HUES64 (cell line): ENCODE data around the gene TNKS2. TPM values are rescaled to one million over a fixed set of nuclear protein-coding genes. Genes with fewer than 3 reads are reported as not detected.
"Not testable (repeated sequence)": the region's sequence is repeated elsewhere in the genome, so short reads cannot be mapped to it uniquely, and the experiment has no call there.

Source experiments
- H3K27ac ChIP-seq: 2 replicates; pipeline ENCODE4 v1.7.0; 2013; ENCODE audit warnings: low read depth, low read length, inconsistent platforms
- H3K27me3 ChIP-seq: 2 replicates; pipeline ENCODE4 v1.6.1; 2013; ENCODE audit warnings: mild to moderate bottlenecking, low read length; ENCODE audit not compliant: insufficient read depth
- H3K36me3 ChIP-seq: 2 replicates; pipeline ENCODE4 v1.6.1; 2013; ENCODE audit warnings: mild to moderate bottlenecking, low read length; ENCODE audit not compliant: insufficient read depth
- H3K4me1 ChIP-seq: 2 replicates; pipeline ENCODE4 v1.6.1; 2013; ENCODE audit warnings: mild to moderate bottlenecking, low read length, moderate library complexity; ENCODE audit not compliant: insufficient read depth
- H3K4me3 ChIP-seq: 2 replicates; pipeline ENCODE4 v1.5.1; 2013; ENCODE audit warnings: mild to moderate bottlenecking, low read length, moderate library complexity
- H3K9ac ChIP-seq: 2 replicates; pipeline ENCODE4 v1.6.1; 2013; ENCODE audit warnings: mild to moderate bottlenecking, low read depth, low read length
- H3K9me3 ChIP-seq: 2 replicates; pipeline ENCODE4 v1.6.1; 2013; ENCODE audit warnings: low read depth, low read length; ENCODE audit not compliant: insufficient read depth
- WGBS: fragments of 150-250, 120-280 bp; methylation state at CpG from one replicate; pipeline ENCODE4 v1.1.7; 2013; ENCODE audit warnings: missing lambda C conversion rate; 5-methylcytosine and 5-hydroxymethylcytosine counted together
- polyA plus RNA-seq, 2 experiments: library from polyadenylated mRNA; stranded (reverse); fragments of 50-300 nt; gene quantifications; one replicate each; pipeline ENCODE4 v1.2.3, GENCODE V29; 2013

The TNKS2 gene
- 42.3 TPM for polyA plus RNA-seq (2013, experiment 1 of 2)
- 41.4 TPM for polyA plus RNA-seq (2013, experiment 2 of 2)

DNA sequence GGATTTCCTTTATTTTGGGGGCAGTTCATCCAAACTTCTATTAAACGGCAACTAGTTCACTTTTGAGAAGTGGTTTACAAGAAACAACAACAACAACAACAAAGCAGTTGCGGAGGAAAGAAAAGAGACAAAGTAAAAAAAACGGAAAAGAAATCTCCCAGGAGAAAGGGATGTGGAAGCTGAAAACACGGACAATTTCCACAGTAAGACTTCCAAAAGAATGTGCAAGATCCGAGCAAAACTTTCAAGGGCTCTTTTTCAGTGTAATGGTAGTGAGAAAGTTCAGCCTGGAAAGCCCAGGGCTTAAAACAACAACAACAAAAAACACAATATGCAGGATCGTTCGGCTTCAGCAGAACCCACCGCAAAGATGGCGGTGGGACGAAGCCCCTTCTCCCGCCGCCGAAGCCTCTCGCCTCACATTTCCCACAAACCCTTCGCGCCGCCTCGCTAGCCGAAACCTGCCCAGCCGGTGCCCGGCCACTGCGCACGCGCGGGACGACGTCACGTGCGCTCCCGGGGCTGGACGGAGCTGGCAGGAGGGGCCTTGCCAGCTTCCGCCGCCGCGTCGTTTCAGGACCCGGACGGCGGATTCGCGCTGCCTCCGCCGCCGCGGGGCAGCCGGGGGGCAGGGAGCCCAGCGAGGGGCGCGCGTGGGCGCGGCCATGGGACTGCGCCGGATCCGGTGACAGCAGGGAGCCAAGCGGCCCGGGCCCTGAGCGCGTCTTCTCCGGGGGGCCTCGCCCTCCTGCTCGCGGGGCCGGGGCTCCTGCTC is at the start of gene TNKS2:
TNKS2 (plus strand) TSS at position 553 of the 775 bp plus-strand sequence. CDS start 265 bp downstream, outside the sequence.
- WGBS: under 1% methylated on average over 63 of the region's 64 CpGs
- Histone ChIP-seq H3K9me3 (no peaks in the 10 kb centered on the region), H3K27ac (peak within 1 kb of the TSS; percentile 95), H3K36me3 (peaks cover 12% of the 10 kb centered on the region), H3K9ac (peak within 1 kb of the TSS; percentile 98), H3K4me3 (peak within 1 kb of the TSS; percentile 92), H3K27me3 (no peaks in the 10 kb centered on the region), H3K4me1 (peaks cover 33% of the 10 kb centered on the region)

DNA sequence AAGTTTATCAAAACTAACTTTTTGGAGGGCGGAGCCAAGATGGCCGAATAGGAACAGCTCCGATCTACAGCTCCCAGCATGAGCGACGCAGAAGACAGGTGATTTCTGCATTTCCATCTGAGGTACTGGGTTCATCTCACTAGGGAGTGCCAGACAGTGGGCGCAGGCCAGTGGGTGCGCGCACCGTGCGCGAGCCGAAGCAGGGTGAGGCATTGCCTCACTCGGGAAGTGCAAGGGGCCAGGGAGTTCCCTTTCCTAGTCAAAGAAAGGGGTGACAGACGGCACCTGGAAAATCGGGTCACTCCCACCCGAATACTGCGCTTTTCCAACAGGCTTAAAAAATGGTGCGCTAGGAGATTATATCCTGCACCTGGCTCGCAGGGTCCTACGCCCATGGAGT is 48.6 kb upstream of the TNKS2 start:
- not testable (repeated sequence) for H3K27ac ChIP-seq, H3K4me1 ChIP-seq, H3K36me3 ChIP-seq, H3K9ac ChIP-seq, H3K27me3 ChIP-seq, H3K4me3 ChIP-seq
- peaks cover 16% of the 10 kb centered on the region; the same call in 1 of the 2 replicates for H3K9me3 ChIP-seq
- WGBS: 87% methylated on average over 18 of the region's 20 CpGs

DNA sequence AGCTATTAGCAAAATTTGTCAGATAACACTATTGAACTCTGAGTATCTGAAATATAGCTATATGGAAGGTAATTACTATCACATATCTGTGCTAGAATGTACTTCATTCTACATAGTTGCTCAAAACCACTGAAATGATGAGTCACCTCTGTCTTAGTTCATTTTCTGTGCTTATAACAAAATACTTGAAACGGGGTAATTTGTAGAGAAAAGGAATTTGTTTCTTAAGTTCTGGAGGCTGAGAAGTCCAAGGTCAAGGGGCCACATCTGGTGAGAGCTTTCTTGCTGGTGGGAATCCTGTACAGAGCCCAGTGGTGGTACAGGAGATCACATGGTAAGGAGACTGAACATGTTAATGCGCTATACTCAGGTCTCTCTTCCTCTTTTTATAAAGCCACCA is 41.9 kb upstream of the TNKS2 start:
- Histone ChIP-seq H3K4me1 (no peaks in the 10 kb centered on the region), H3K36me3 (no peaks in the 10 kb centered on the region), H3K9ac (no peak overlapping the region), H3K27ac (no peak overlapping the region), H3K4me3 (no peak overlapping the region), H3K9me3 (peaks cover 4% of the 10 kb centered on the region; the same call in 1 of the 2 replicates), H3K27me3 (no peaks in the 10 kb centered on the region)
- WGBS: 95% methylated on average over 2 of the region's 2 CpGs

DNA sequence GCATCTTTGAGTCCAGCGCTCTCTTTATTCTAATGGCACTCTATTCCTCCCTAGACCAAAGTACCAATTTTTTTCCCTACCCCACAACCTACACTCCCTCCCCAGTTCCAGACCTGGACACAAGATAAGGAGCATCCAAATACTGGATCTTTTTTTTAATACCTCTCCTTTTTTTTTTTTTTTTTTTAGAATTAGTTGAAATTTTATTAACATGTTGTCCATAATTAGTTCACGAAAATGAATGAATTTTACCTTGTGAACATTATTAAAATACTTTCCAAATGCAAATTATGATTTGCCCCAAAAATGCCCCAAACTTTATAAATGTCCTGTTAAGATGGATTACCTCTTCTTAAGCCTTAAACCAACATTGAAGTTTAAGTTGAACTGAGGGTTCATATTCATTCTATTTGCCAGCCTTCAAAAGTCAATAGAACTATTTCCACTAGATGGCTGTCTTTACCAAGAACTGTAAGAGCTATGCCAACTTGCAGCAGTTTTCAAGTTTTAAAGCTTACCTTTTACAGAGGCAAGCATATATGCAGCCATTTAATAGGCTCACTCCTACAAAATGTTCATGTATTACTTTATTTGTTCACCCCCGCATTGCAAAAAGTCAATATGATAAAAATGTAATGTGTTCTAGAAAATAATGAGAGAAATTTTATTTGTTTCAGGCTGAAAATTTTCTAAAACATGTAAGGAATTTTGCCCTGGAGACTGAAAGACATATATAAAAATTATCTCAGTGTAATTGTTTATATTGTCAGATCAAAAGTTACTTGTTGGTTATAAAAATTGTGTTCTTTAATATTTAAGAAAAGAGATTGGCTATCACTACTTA is 39.7 kb upstream of the TNKS2 start:
- no peak overlapping the region for H3K9ac ChIP-seq
- H3K4me3 ChIP-seq: no peak overlapping the region
- no peaks in the 10 kb centered on the region for H3K27me3 ChIP-seq
- no peaks in the 10 kb centered on the region for H3K4me1 ChIP-seq
- no peak overlapping the region for H3K27ac ChIP-seq
- H3K36me3 ChIP-seq: no peaks in the 10 kb centered on the region
- 97% methylated on average over 1 of the region's 3 CpGs for WGBS
- peaks cover 4% of the 10 kb centered on the region; the same call in 1 of the 2 replicates for H3K9me3 ChIP-seq

DNA sequence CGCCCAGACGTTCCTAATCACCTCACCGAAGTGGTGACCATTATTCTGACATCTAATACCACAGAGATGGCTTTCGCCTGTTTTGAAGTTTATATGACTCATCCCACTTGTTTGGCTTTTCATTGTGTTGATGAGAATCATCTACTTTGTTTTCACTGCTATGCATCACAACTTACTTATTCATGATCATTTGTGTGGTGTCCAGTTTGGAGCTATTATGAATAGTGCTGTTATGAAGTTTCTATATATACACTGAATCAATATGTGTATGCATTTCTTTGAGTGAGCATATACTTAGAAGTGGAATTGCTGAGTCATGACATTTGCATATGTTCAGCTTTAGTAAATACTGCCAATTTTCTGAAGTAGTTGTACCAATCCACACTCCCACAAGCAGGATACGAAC is 38.6 kb upstream of the TNKS2 start:
- H3K9me3 ChIP-seq: peaks cover 4% of the 10 kb centered on the region; the same call in 1 of the 2 replicates
- no peaks in the 10 kb centered on the region for H3K27me3 ChIP-seq
- no peak overlapping the region for H3K9ac ChIP-seq
- no peak overlapping the region for H3K27ac ChIP-seq
- H3K36me3 ChIP-seq: no peaks in the 10 kb centered on the region
- 94% methylated on average over 5 of the region's 5 CpGs for WGBS
- no peaks in the 10 kb centered on the region for H3K4me1 ChIP-seq
- H3K4me3 ChIP-seq: no peak overlapping the region

DNA sequence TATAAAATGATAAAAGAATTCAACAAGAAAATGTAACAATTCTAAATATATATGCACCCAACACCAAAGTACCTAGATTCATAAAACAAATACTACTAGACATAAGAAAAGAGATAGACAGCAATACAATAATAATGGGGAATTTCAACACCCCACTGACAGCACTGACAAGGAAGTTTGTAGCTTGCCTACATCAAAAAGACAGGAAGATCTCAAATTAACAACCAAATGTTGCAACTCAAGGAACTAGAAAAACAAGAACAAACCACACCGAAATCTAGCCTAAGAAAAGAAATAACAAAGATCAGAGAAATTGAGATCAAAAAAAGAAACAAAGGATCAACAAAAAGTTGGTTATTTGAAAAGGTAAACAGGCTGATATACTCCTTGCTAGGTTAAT is 36.5 kb upstream of the TNKS2 start:
- Histone ChIP-seq H3K4me3 (no peak overlapping the region), H3K4me1 (no peaks in the 10 kb centered on the region), H3K27ac (no peak overlapping the region), H3K36me3 (no peaks in the 10 kb centered on the region), H3K9me3 (peaks cover 4% of the 10 kb centered on the region; the same call in 1 of the 2 replicates), H3K9ac (no peak overlapping the region), H3K27me3 (no peaks in the 10 kb centered on the region)
- WGBS: no CpG with 5 or more reads among the region's 1 CpG

DNA sequence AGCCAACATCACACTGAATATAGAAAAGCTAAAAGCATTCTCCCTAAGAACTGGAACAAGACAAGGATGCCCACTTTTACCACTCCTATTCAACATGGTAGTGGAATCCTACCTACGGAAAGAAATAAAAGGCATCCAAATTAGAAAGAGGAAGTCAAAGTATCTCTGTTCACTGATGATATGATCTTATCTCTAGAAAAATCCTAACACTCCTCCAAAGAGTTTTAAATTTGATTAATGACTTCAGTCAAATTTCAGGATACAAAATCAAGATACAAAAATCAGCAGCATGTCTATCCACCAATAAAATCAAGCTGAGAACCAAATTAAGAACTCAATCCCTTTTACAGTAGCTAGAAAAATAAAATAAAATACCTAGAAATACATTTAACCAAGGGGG is 35.3 kb upstream of the TNKS2 start:
- Histone ChIP-seq H3K36me3 (no peaks in the 10 kb centered on the region), H3K4me3 (no peak overlapping the region), H3K27ac (no peak overlapping the region), H3K9me3 (peaks cover 4% of the 10 kb centered on the region; the same call in 1 of the 2 replicates), H3K9ac (no peak overlapping the region), H3K27me3 (no peaks in the 10 kb centered on the region), H3K4me1 (no peaks in the 10 kb centered on the region)
- 100% methylated on average over 1 of the region's 1 CpG for WGBS

DNA sequence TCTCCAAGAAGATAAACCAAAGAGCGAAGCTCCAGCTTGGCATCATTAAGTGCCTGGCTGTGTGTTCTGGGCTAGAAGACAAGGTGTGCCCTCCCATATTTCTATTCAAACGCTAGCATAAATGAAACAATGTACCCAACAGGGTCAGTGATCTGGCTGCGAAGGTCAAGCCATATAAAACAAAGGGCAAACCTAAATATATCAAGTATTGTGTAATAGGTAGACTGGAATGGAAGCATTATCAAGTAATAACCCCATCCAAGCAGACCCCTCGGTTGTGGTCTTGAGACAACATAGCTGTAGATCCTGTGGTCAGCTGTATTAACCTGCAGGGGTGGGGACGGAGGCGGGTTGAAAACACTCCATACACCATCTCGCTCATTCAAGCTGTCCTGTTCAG is 31.6 kb upstream of the TNKS2 start:
- Histone ChIP-seq H3K36me3 (no peaks in the 10 kb centered on the region), H3K27ac (no peak overlapping the region), H3K4me1 (no peaks in the 10 kb centered on the region), H3K9ac (no peak overlapping the region), H3K9me3 (no peaks in the 10 kb centered on the region), H3K4me3 (no peak overlapping the region), H3K27me3 (no peaks in the 10 kb centered on the region)
- 95% methylated on average over 6 of the region's 7 CpGs for WGBS

DNA sequence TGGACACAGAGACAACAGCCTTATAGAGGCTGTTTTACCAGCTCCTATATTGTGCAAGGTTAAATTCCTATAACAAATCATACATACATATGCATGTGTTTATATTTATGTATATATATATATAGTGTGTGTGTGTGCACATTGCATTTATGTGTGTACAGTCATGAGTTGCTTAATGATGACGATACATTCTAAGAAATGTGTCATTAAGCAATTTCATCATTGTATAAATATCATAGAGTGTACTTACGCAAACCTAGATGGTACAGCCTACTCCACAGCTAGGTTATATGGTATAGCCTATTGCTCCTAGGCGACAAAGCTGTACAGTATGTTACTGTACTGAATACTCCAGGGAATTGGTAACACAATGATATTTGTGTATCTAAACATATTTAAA is 30.1 kb upstream of the TNKS2 start:
- Histone ChIP-seq H3K27me3 (no peaks in the 10 kb centered on the region), H3K9me3 (peaks cover 3% of the 10 kb centered on the region; the same call in 1 of the 2 replicates), H3K4me3 (no peak overlapping the region), H3K27ac (no peak overlapping the region), H3K9ac (no peak overlapping the region), H3K4me1 (no peaks in the 10 kb centered on the region), H3K36me3 (no peaks in the 10 kb centered on the region)
- WGBS: 92% methylated on average over 2 of the region's 3 CpGs

DNA sequence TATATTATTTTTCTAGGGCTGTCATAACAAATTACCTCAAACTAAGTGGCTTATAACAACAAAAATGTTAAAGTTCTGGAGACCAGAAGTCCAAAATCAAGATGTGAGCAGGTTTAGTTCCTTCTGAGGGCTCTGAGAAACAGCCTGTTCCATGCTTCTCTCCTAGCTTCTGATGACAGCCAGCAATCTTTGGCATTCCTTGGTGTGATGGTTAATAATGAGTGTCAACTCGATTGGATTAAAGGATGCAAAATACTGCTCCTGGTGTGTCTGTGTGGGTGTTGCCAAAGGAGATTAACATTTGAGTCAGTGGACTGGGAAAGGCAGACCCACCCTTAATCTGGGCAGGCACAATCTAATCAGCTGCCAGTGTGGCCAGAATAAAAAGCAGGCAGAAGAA is 26.3 kb upstream of the TNKS2 start:
- no peak overlapping the region for H3K4me3 ChIP-seq
- 77% methylated on average over 1 of the region's 1 CpG for WGBS
- no peak overlapping the region for H3K9ac ChIP-seq
- peaks cover 3% of the 10 kb centered on the region; the same call in 1 of the 2 replicates for H3K9me3 ChIP-seq
- no peaks in the 10 kb centered on the region for H3K36me3 ChIP-seq
- no peaks in the 10 kb centered on the region for H3K27me3 ChIP-seq
- H3K27ac ChIP-seq: no peak overlapping the region
- no peaks in the 10 kb centered on the region for H3K4me1 ChIP-seq

DNA sequence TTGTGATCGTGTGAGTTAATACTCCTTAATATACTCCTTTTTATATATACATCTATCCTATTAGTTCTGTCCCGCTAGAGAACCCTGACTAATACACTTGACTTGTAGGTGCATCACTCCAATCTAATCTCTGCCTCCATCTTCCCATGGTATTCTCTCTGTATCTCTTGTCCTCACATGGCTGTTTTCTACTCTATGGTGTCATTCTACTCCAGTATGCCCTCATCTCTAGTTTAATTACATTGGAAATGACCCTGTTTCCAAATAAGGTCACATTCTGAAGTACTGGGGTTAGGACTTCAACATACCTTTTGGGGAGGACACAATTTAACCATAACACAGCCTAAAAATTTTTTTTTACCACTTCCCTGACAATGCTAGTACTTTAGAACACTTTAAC is 25.8 kb upstream of the TNKS2 start:
- H3K4me1 ChIP-seq: no peaks in the 10 kb centered on the region
- WGBS: 96% methylated on average over 2 of the region's 2 CpGs
- H3K9me3 ChIP-seq: peaks cover 3% of the 10 kb centered on the region; the same call in 1 of the 2 replicates

More for the DNA sequence above, 25.8 kb upstream of the TNKS2 start:
- Histone ChIP-seq H3K9ac (no peak overlapping the region), H3K27ac (no peak overlapping the region), H3K4me3 (no peak overlapping the region), H3K36me3 (no peaks in the 10 kb centered on the region), H3K27me3 (no peaks in the 10 kb centered on the region)
